ENCODE measurements around the gene HPGD. TPM values are rescaled to one million over a fixed set of nuclear protein-coding genes. Genes with fewer than 3 reads are reported as not detected.

HPGD gene
- total RNA-seq, 2 experiments from 2014 or later = 0.76 TPM; not detected in 1

DNA sequence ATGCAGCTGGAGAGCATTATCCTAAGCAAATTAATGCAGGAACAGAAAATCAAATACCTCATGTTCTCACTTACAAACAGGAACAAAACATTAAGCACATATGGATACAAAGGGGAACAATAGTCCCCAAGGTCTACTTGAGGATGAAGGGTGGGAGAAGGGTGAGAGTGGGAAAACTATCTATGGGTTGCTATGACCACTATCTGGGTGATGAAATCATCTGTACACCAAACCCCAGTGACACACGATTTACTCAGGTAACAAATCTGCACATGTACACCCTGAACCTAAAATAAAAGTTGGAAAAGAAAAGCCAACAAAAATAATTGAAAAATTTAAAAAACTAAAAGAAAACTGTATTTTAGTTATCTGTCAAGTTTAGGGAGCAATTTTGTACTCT lies 5.9 kb downstream of the HPGD start:
- Histone ChIP-seq H3K4me3 (ENCODE audit: low read depth, low read length, poor library complexity, severe bottlenecking) (no peak overlapping the region), H3K27ac (ENCODE audit: low read depth, low read length, poor library complexity, severe bottlenecking) (no peak overlapping the region), H3K9me2 (ENCODE audit: insufficient read depth, low read length) (no peaks in the 10 kb centered on the region), H3K36me3 (ENCODE audit: insufficient read depth, low read length) (no peaks in the 10 kb centered on the region), H3K4me1 (ENCODE audit: insufficient read depth, low read length, poor library complexity, severe bottlenecking) (no peaks in the 10 kb centered on the region), H3K79me2 (ENCODE audit: insufficient read depth, low read depth, low read length) (no peaks in the 10 kb centered on the region), H4K20me1 (ENCODE audit: insufficient read depth, low read length) (no peaks in the 10 kb centered on the region), H3K4me2 (ENCODE audit: low read length) (no peak overlapping the region), H2AFZ (ENCODE audit: low read length) (no peak overlapping the region), H3K9me3 (ENCODE audit: low read length) (no peaks in the 10 kb centered on the region)
- no TSS peak for BruUV-seq (replicated peaks)
- CTCF ChIA-PET (ENCODE audit: unreplicated experiment) = no interaction called here
- TF ChIP-seq, protein P1, sequence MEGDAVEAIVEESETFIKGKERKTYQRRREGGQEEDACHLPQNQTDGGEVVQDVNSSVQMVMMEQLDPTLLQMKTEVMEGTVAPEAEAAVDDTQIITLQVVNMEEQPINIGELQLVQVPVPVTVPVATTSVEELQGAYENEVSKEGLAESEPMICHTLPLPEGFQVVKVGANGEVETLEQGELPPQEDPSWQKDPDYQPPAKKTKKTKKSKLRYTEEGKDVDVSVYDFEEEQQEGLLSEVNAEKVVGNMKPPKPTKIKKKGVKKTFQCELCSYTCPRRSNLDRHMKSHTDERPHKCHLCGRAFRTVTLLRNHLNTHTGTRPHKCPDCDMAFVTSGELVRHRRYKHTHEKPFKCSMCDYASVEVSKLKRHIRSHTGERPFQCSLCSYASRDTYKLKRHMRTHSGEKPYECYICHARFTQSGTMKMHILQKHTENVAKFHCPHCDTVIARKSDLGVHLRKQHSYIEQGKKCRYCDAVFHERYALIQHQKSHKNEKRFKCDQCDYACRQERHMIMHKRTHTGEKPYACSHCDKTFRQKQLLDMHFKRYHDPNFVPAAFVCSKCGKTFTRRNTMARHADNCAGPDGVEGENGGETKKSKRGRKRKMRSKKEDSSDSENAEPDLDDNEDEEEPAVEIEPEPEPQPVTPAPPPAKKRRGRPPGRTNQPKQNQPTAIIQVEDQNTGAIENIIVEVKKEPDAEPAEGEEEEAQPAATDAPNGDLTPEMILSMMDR (conservative IDR thresholded peaks at IDR 0.05; ENCODE audit: low read length) = no peak
- TF ChIP-seq EZH2phosphoT487 (IDR thresholded peaks at IDR 0.05; ENCODE audit: borderline replicate concordance, low read depth, low read length) = no peak
- intact Hi-C loops (cut with micrococcal nuclease; ENCODE audit: unreplicated experiment) = no loop called here
- POLR2A ChIA-PET = interaction anchor here (0.7 kb wide), 1 partner anchor 305 kb away, joined by 3 read pairs; no protein-coding TSS in a partner anchor
- DNase-seq (ENCODE audit: low spot score) = no peak

DNA sequence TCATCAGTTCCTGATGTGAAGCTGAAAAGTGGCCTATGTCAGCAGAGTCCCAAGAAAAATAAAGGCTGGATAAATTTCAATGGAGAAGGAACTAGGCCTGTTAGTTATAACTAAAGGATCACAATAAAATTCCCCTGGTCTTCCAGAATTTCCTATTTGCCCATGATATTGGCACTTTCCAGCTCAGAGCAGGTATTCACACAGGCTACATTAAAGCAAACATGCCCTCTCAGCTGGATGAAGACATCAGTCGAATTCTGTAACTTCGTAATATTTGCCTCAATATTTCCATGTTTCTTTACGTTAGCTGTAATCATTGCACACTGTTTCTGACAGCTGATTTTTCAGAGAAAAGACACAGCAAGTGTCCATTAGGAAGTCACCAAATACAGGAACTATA lies 9.5 kb downstream of the HPGD start:
- no peak for TF ChIP-seq EZH2phosphoT487 (IDR thresholded peaks at IDR 0.05; ENCODE audit: borderline replicate concordance, low read depth, low read length)
- TF ChIP-seq, protein P1 (conservative IDR thresholded peaks at IDR 0.05; ENCODE audit: low read length) = no peak
- intact Hi-C loops (cut with micrococcal nuclease; ENCODE audit: unreplicated experiment) = no loop called here
- Histone ChIP-seq H3K4me1 (ENCODE audit: insufficient read depth, low read length, poor library complexity, severe bottlenecking) (no peaks in the 10 kb centered on the region), H3K79me2 (ENCODE audit: insufficient read depth, low read depth, low read length) (no peaks in the 10 kb centered on the region), H4K20me1 (ENCODE audit: insufficient read depth, low read length) (no peaks in the 10 kb centered on the region), H3K4me2 (ENCODE audit: low read length) (no peak overlapping the region), H3K9me3 (ENCODE audit: low read length) (no peaks in the 10 kb centered on the region), H3K36me3 (ENCODE audit: insufficient read depth, low read length) (no peaks in the 10 kb centered on the region), H3K9me2 (ENCODE audit: insufficient read depth, low read length) (no peaks in the 10 kb centered on the region), H3K4me3 (ENCODE audit: low read depth, low read length, poor library complexity, severe bottlenecking) (no peak overlapping the region), H2AFZ (ENCODE audit: low read length) (no peak overlapping the region), H3K27ac (ENCODE audit: low read depth, low read length, poor library complexity, severe bottlenecking) (no peak overlapping the region)
- no TSS peak for BruUV-seq (replicated peaks)
- POLR2A ChIA-PET = no interaction called here
- CTCF ChIA-PET (ENCODE audit: unreplicated experiment) = no interaction called here
- no peak for DNase-seq (ENCODE audit: low spot score)

DNA sequence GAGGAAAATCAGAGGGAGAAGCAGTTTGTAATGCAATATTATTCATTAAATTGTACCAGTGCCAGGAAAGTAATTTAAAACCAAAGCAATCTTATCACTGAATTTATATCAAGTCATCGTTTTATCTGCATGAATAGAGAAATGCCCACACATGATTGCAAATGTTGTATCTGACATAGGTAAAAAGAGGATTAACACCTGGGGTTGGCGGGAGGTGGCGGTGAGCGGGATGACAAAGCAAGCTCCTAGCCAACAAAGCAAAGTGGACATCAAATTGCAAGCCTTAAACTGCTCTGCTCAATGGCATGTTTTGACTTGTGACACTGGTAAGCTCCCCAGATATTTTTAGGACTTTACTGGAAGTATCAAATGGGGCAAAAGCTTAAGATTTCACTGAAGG lies 16.4 kb downstream of the HPGD start:
- Histone ChIP-seq H3K4me2 (ENCODE audit: low read length) (no peak overlapping the region), H3K4me1 (ENCODE audit: insufficient read depth, low read length, poor library complexity, severe bottlenecking) (no peaks in the 10 kb centered on the region), H2AFZ (ENCODE audit: low read length) (no peak overlapping the region), H3K27ac (ENCODE audit: low read depth, low read length, poor library complexity, severe bottlenecking) (no peak overlapping the region), H3K4me3 (ENCODE audit: low read depth, low read length, poor library complexity, severe bottlenecking) (no peak overlapping the region), H3K79me2 (ENCODE audit: insufficient read depth, low read depth, low read length) (no peaks in the 10 kb centered on the region), H3K9me2 (ENCODE audit: insufficient read depth, low read length) (no peaks in the 10 kb centered on the region), H3K36me3 (ENCODE audit: insufficient read depth, low read length) (no peaks in the 10 kb centered on the region), H4K20me1 (ENCODE audit: insufficient read depth, low read length) (no peaks in the 10 kb centered on the region), H3K9me3 (ENCODE audit: low read length) (no peaks in the 10 kb centered on the region)
- CTCF ChIA-PET (ENCODE audit: unreplicated experiment) = no interaction called here
- intact Hi-C loops (cut with micrococcal nuclease; ENCODE audit: unreplicated experiment) = no loop called here
- POLR2A ChIA-PET = interaction anchor here (0.7 to 1.9 kb wide), 4 partner anchors 9 to 38 kb away, joined by 3 to 6 read pairs (median 4); no protein-coding TSS in a partner anchor
- no TSS peak for BruUV-seq (replicated peaks)
- no peak for DNase-seq (ENCODE audit: low spot score)
- TF ChIP-seq, protein P1 (conservative IDR thresholded peaks at IDR 0.05; ENCODE audit: low read length) = no peak
- TF ChIP-seq EZH2phosphoT487 (IDR thresholded peaks at IDR 0.05; ENCODE audit: borderline replicate concordance, low read depth, low read length) = no peak
